ENCODE measurements around the gene NAPA. TPM values are rescaled to one million over a fixed set of nuclear protein-coding genes. Genes with fewer than 3 reads are reported as not detected.

The NAPA gene
- total and polyA plus RNA-seq, 2 of the 13 experiments (the other 11 are each of a cell fraction or from before 2014, with no cell fraction given), result 32.6 to 65.9 TPM

DNA sequence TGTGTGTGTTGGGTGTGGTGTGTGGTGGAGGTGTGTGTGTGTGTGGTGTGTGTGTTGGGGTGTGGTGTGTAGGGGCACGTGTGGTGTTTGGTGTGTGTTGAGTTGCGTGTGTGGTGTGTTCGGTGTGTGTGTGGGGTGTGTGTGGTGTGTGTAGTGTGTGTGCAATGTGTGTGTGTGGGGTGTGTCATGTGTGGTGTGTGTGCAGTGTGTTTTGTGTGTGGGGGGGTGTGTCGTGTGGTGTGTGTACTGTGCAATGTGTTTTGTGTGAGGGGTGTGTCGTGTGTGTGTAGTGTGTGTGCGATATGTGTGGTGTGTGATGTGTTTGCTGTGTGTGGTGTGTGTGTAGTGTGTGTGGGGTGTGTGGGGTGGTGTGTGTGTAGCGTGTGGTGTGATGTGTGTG is 24.8 kb downstream of the NAPA start (continued):
- no peak for TF ChIP-seq ZFP90 (CRISPR knock-in tag; IDR thresholded peaks at IDR 0.05; ENCODE audit: borderline replicate concordance)

DNA sequence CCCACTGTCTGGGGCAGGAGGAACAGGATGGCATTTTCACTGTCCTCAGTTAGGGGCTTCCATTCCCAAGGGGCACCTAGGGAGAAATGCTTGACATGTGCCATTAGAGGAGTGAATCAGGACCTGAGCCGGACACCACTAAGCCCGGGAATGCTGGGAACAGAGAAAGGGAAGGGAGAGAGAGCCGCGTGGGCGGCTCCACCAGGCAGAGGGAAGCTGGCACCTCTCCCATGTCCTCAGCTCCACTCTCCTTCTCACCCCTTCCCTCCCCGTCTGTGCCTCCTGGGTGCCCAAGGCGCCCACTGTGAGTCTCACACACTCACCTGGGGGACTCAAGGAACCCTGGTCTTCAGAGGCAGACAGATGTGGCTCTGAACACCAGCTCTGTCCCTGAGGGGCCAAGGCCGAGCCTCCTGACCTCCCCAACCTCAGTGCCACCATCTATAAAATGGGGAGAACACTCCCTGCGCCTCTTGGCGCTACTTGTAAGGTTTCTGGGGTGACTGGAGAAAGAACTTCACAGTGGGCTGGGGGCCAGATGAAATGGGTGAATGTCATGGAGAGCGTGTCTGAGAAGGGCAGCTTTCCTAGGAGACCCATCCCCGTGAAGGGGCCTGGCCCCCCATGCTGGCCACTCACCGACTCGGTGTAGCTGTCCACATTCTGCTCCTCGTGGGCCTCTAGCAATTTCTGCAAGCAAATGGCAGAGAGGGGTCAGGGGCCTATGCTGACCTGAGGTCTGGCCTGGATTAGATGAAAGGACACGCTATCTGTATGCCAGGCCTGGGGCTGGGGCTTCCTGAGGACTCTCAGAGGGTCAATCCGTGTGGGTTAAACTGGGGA is 25.6 kb downstream of the NAPA start:
- Histone ChIP-seq H3K9ac (ENCODE audit: insufficient read depth, low read depth, low read length) (no peak overlapping the region), H3K36me3 (replicated peaks in 1 of 2; ENCODE audit: control insufficient read depth in 1 of 2, insufficient read depth in 2 of 2, low read length in 2 of 2) (peaks cover 16 to 17% of the 10 kb centered on the region in 2 experiments; a peak in 4 of 5 replicates)
- BruUV-seq (replicated peaks), result no TSS peak

More for the DNA sequence above, 25.6 kb downstream of the NAPA start:
- no peaks in the 10 kb centered on the region for H4K20me1 ChIP-seq (ENCODE audit: insufficient read depth, low read length)
- in situ Hi-C loops (cut with HindIII; ENCODE audit: extremely low pct_ligation_motif_present, low pct_unique_long_range_greater_than_20kb) (no loop called here), intact Hi-C loops (cut with micrococcal nuclease; ENCODE audit: unreplicated experiment) (no loop called here)
- no peaks in the 10 kb centered on the region for H3K79me2 ChIP-seq (ENCODE audit: insufficient read depth, low read length)
- 0 out of 2 replicates have a peak, but pooled peaks cover 5% of the 10 kb centered on the region for H3K4me1 ChIP-seq (ENCODE audit: insufficient read depth, low read length)
- H3K27ac ChIP-seq (ENCODE audit: extremely low read length, insufficient read depth, low read length), result no peak overlapping the region
- TF ChIP-seq TAF15 (IDR thresholded peaks at IDR 0.05; ENCODE audit: low read depth, low read length, poor library complexity, severe bottlenecking), result no peak
- no peak for TF ChIP-seq ZNF253 (CRISPR knock-in tag; IDR thresholded peaks at IDR 0.05; ENCODE audit: borderline replicate concordance)
- TF ChIP-seq FOXA3 (CRISPR knock-in tag; IDR thresholded peaks at IDR 0.05), result no peak
- TF ChIP-seq, protein P1, sequence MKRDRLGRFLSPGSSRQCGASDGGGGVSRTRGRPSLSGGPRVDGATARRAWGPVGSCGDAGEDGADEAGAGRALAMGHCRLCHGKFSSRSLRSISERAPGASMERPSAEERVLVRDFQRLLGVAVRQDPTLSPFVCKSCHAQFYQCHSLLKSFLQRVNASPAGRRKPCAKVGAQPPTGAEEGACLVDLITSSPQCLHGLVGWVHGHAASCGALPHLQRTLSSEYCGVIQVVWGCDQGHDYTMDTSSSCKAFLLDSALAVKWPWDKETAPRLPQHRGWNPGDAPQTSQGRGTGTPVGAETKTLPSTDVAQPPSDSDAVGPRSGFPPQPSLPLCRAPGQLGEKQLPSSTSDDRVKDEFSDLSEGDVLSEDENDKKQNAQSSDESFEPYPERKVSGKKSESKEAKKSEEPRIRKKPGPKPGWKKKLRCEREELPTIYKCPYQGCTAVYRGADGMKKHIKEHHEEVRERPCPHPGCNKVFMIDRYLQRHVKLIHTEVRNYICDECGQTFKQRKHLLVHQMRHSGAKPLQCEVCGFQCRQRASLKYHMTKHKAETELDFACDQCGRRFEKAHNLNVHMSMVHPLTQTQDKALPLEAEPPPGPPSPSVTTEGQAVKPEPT (CRISPR knock-in tag; IDR thresholded peaks at IDR 0.05; ENCODE audit: low read depth), result no peak
- peak; percentile 34; the same call in 1 of the 2 replicates for TF ChIP-seq ZNF629 (CRISPR knock-in tag; conservative IDR thresholded peaks at IDR 0.05)
- ATAC-seq (no peak), DNase-seq (ENCODE audit: low spot score) (no peak), FAIRE-seq (no peak)
- H3K4me2 ChIP-seq (ENCODE audit: low read depth, low read length), result no peak overlapping the region
- no peaks in the 10 kb centered on the region for H3K9me3 ChIP-seq (ENCODE audit: low read length)
- no peak overlapping the region for H3K4me3 ChIP-seq (replicated peaks in 1 of 3; ENCODE audit: insufficient read depth in 1 of 3, low read depth in 2 of 3, low read length in 3 of 3)
- POLR2A ChIA-PET, result interaction anchor here (0.7 kb wide), 1 partner anchor 207 kb away, joined by 3 read pairs; no protein-coding TSS in a partner anchor
- no peak overlapping the region for H2AFZ ChIP-seq (ENCODE audit: low read length)
- WGBS (ENCODE audit: low lambda C conversion rate), result 96% methylated on average over 14 of the region's 17 CpGs
- CTCF ChIA-PET (ENCODE audit: low intra/inter-chr PET ratio, low total read pairs), result no interaction called here
- H3K27me3 ChIP-seq (ENCODE audit: control insufficient read depth in 1 of 2, insufficient read depth in 2 of 2, low read length in 2 of 2), result no peaks in the 10 kb centered on the region
